GM20431 (cell line): Measurements from ENCODE around the gene CAMK1D.

Experiments used
- in situ Hi-C: fragments of 300-500 bp; cut with MseI, MboI; formaldehyde crosslinking; loops from one replicate; pipeline ENCODE4 v1.15.0; 2020; ENCODE audit warnings: low sequenced_read_pairs; ENCODE audit not compliant: unreplicated experiment

Gene CAMK1D

GRCh38 chr10:12633776-12634620 lies 284.7 kb downstream of the CAMK1D start:
- in situ Hi-C loops = no loop called here

GRCh38 chr10:12634621-12634931 lies 285.2 kb downstream of the CAMK1D start:
- in situ Hi-C loops = no loop called here

GRCh38 chr10:12635127-12635541 lies 285.8 kb downstream of the CAMK1D start:
- in situ Hi-C loops = no loop called here

GRCh38 chr10:12636571-12636970 lies 287.2 kb downstream of the CAMK1D start:
- in situ Hi-C loops = no loop called here

GRCh38 chr10:12637649-12638048 lies 288.3 kb downstream of the CAMK1D start:
- in situ Hi-C loops = no loop called here

- in situ Hi-C loops = no loop called here
Measured at GRCh38 chr10:12638103-12638502, 288.8 kb downstream of the CAMK1D start.

- in situ Hi-C loops = no loop called here
Measured at GRCh38 chr10:12638781-12639180, 289.4 kb downstream of the CAMK1D start.

- in situ Hi-C loops = no loop called here
Measured at GRCh38 chr10:12639996-12640944, 290.9 kb downstream of the CAMK1D start.

GRCh38 chr10:12642036-12642435 lies 292.7 kb downstream of the CAMK1D start:
- in situ Hi-C loops = no loop called here

- in situ Hi-C loops = no loop called here
Measured at GRCh38 chr10:12643279-12643678, 293.9 kb downstream of the CAMK1D start.

GRCh38 chr10:12644380-12645144 lies 295.2 kb downstream of the CAMK1D start:
- in situ Hi-C loops = no loop called here

- in situ Hi-C loops = no loop called here
Measured at GRCh38 chr10:12645449-12645848, 296.1 kb downstream of the CAMK1D start.

- in situ Hi-C loops = no loop called here
Measured at GRCh38 chr10:12649012-12649584, 299.8 kb downstream of the CAMK1D start.

- in situ Hi-C loops = loop anchor here (25.0 kb wide), 1 partner anchor 388 kb away; no protein-coding TSS in a partner anchor
Measured at GRCh38 chr10:12650122-12650521, 300.8 kb downstream of the CAMK1D start.

GRCh38 chr10:12650538-12651298 lies 301.4 kb downstream of the CAMK1D start:
- in situ Hi-C loops = loop anchor here (25.0 kb wide), 1 partner anchor 388 kb away; no protein-coding TSS in a partner anchor

- in situ Hi-C loops = loop anchor here (25.0 kb wide), 1 partner anchor 394 kb away; no protein-coding TSS in a partner anchor
Measured at GRCh38 chr10:12655940-12656339, 306.6 kb downstream of the CAMK1D start.

- in situ Hi-C loops = loop anchor here (25.0 kb wide), 1 partner anchor 394 kb away; no protein-coding TSS in a partner anchor
Measured at GRCh38 chr10:12656518-12657142, 307.3 kb downstream of the CAMK1D start.

GRCh38 chr10:12657489-12657888 lies 308.1 kb downstream of the CAMK1D start:
- in situ Hi-C loops = loop anchor here (25.0 kb wide), 1 partner anchor 395 kb away; no protein-coding TSS in a partner anchor
